ENCODE data around the gene HSPBP1.
"Not testable (repeated sequence)": the region's sequence is repeated elsewhere in the genome, so short reads cannot be mapped to it uniquely, and the experiment has no call there.

The HSPBP1 gene

GRCh38 chr19:55228015-55228391, 51.9 kb downstream of the HSPBP1 start:
- H3K36me3 ChIP-seq (ENCODE audit: control insufficient read depth, low read depth, low read length) = peaks cover 9% of the 10 kb centered on the region
- H3K27ac ChIP-seq (ENCODE audit: low read length) = no peak overlapping the region

GRCh38 chr19:55227241-55228014, 52.5 kb downstream of the HSPBP1 start:
- no peak overlapping the region for H3K4me3 ChIP-seq (ENCODE audit: low read length)
- H3K27ac ChIP-seq (ENCODE audit: low read length) = no peak overlapping the region

More at GRCh38 chr19:55228015-55228391, 51.9 kb downstream of the HSPBP1 start:
- Histone ChIP-seq H3K4me3 (ENCODE audit: low read length) (no peak overlapping the region), H3K27me3 (ENCODE audit: control insufficient read depth, insufficient read depth, low read length) (no peaks in the 10 kb centered on the region), H3K9ac (ENCODE audit: low read length) (no peak overlapping the region), H3K4me1 (ENCODE audit: control insufficient read depth, low read depth, low read length) (no peaks in the 10 kb centered on the region), H3K9me3 (ENCODE audit: control insufficient read depth, low read depth, low read length) (no peaks in the 10 kb centered on the region)

GRCh38 chr19:55226788-55227187, 53.1 kb downstream of the HSPBP1 start:
- no peaks in the 10 kb centered on the region for H3K9me3 ChIP-seq (ENCODE audit: control insufficient read depth, low read depth, low read length)
- H3K4me3 ChIP-seq (ENCODE audit: low read length) = no peak overlapping the region
- H3K4me1 ChIP-seq (ENCODE audit: control insufficient read depth, low read depth, low read length) = no peaks in the 10 kb centered on the region
- no peak overlapping the region for H3K9ac ChIP-seq (ENCODE audit: low read length)
- no peak overlapping the region for H3K27ac ChIP-seq (ENCODE audit: low read length)
- no peaks in the 10 kb centered on the region for H3K27me3 ChIP-seq (ENCODE audit: control insufficient read depth, insufficient read depth, low read length)
- peaks cover 5% of the 10 kb centered on the region for H3K36me3 ChIP-seq (ENCODE audit: control insufficient read depth, low read depth, low read length)

More at GRCh38 chr19:55227241-55228014, 52.5 kb downstream of the HSPBP1 start:
- Histone ChIP-seq H3K9ac (ENCODE audit: low read length) (no peak overlapping the region), H3K27me3 (ENCODE audit: control insufficient read depth, insufficient read depth, low read length) (no peaks in the 10 kb centered on the region), H3K36me3 (ENCODE audit: control insufficient read depth, low read depth, low read length) (peaks cover 5% of the 10 kb centered on the region), H3K9me3 (ENCODE audit: control insufficient read depth, low read depth, low read length) (no peaks in the 10 kb centered on the region), H3K4me1 (ENCODE audit: control insufficient read depth, low read depth, low read length) (no peaks in the 10 kb centered on the region)

- Histone ChIP-seq H3K27me3 (ENCODE audit: control insufficient read depth, insufficient read depth, low read length) (no peaks in the 10 kb centered on the region), H3K9ac (ENCODE audit: low read length) (no peak overlapping the region), H3K27ac (ENCODE audit: low read length) (no peak overlapping the region), H3K9me3 (ENCODE audit: control insufficient read depth, low read depth, low read length) (no peaks in the 10 kb centered on the region), H3K4me3 (ENCODE audit: low read length) (no peak overlapping the region), H3K36me3 (ENCODE audit: control insufficient read depth, low read depth, low read length) (peaks cover 5% of the 10 kb centered on the region), H3K4me1 (ENCODE audit: control insufficient read depth, low read depth, low read length) (no peaks in the 10 kb centered on the region)
Observed at GRCh38 chr19:55226273-55226672, 53.6 kb downstream of the HSPBP1 start.

GRCh38 chr19:55225415-55225958, 54.4 kb downstream of the HSPBP1 start:
- Histone ChIP-seq H3K9ac (ENCODE audit: low read length) (no peak overlapping the region), H3K4me3 (ENCODE audit: low read length) (no peak overlapping the region), H3K36me3 (ENCODE audit: control insufficient read depth, low read depth, low read length) (no peaks in the 10 kb centered on the region), H3K9me3 (ENCODE audit: control insufficient read depth, low read depth, low read length) (no peaks in the 10 kb centered on the region), H3K27me3 (ENCODE audit: control insufficient read depth, insufficient read depth, low read length) (no peaks in the 10 kb centered on the region), H3K27ac (ENCODE audit: low read length) (no peak overlapping the region), H3K4me1 (ENCODE audit: control insufficient read depth, low read depth, low read length) (no peaks in the 10 kb centered on the region)

- not testable (repeated sequence) for H3K4me3 ChIP-seq (ENCODE audit: low read length); H3K9me3 ChIP-seq (ENCODE audit: control insufficient read depth, low read depth, low read length); H3K27me3 ChIP-seq (ENCODE audit: control insufficient read depth, insufficient read depth, low read length); H3K36me3 ChIP-seq (ENCODE audit: control insufficient read depth, low read depth, low read length); H3K27ac ChIP-seq (ENCODE audit: low read length); H3K9ac ChIP-seq (ENCODE audit: low read length); H3K4me1 ChIP-seq (ENCODE audit: control insufficient read depth, low read depth, low read length)
Observed at GRCh38 chr19:55224679-55225414, 55.1 kb downstream of the HSPBP1 start.

- H3K4me1 ChIP-seq (ENCODE audit: control insufficient read depth, low read depth, low read length) = no peaks in the 10 kb centered on the region
- H3K9me3 ChIP-seq (ENCODE audit: control insufficient read depth, low read depth, low read length) = no peaks in the 10 kb centered on the region
- no peak overlapping the region for H3K4me3 ChIP-seq (ENCODE audit: low read length)
- no peak overlapping the region for H3K27ac ChIP-seq (ENCODE audit: low read length)
- no peak overlapping the region for H3K9ac ChIP-seq (ENCODE audit: low read length)
- no peaks in the 10 kb centered on the region for H3K27me3 ChIP-seq (ENCODE audit: control insufficient read depth, insufficient read depth, low read length)
- no peaks in the 10 kb centered on the region for H3K36me3 ChIP-seq (ENCODE audit: control insufficient read depth, low read depth, low read length)
Observed at GRCh38 chr19:55224038-55224665, 55.8 kb downstream of the HSPBP1 start.

- H3K9me3 ChIP-seq (ENCODE audit: control insufficient read depth, low read depth, low read length) = no peaks in the 10 kb centered on the region
- H3K36me3 ChIP-seq (ENCODE audit: control insufficient read depth, low read depth, low read length) = no peaks in the 10 kb centered on the region
- no peaks in the 10 kb centered on the region for H3K4me1 ChIP-seq (ENCODE audit: control insufficient read depth, low read depth, low read length)
- no peak overlapping the region for H3K27ac ChIP-seq (ENCODE audit: low read length)
- no peaks in the 10 kb centered on the region for H3K27me3 ChIP-seq (ENCODE audit: control insufficient read depth, insufficient read depth, low read length)
- H3K9ac ChIP-seq (ENCODE audit: low read length) = no peak overlapping the region
- H3K4me3 ChIP-seq (ENCODE audit: low read length) = no peak overlapping the region
Observed at GRCh38 chr19:55223291-55224037, 56.4 kb downstream of the HSPBP1 start.

- Histone ChIP-seq H3K4me3 (ENCODE audit: low read length) (no peak overlapping the region), H3K36me3 (ENCODE audit: control insufficient read depth, low read depth, low read length) (no peaks in the 10 kb centered on the region), H3K27ac (ENCODE audit: low read length) (no peak overlapping the region), H3K27me3 (ENCODE audit: control insufficient read depth, insufficient read depth, low read length) (no peaks in the 10 kb centered on the region), H3K9ac (ENCODE audit: low read length) (no peak overlapping the region), H3K9me3 (ENCODE audit: control insufficient read depth, low read depth, low read length) (no peaks in the 10 kb centered on the region), H3K4me1 (ENCODE audit: control insufficient read depth, low read depth, low read length) (peaks cover 3% of the 10 kb centered on the region)
Observed at GRCh38 chr19:55220525-55220924, 59.4 kb downstream of the HSPBP1 start.

GRCh38 chr19:55216461-55217198, 63.3 kb downstream of the HSPBP1 start:
- Histone ChIP-seq H3K4me3 (ENCODE audit: low read length) (peak overlapping the region; percentile 56), H3K27ac (ENCODE audit: low read length) (no peak overlapping the region), H3K27me3 (ENCODE audit: control insufficient read depth, insufficient read depth, low read length) (no peaks in the 10 kb centered on the region), H3K36me3 (ENCODE audit: control insufficient read depth, low read depth, low read length) (no peaks in the 10 kb centered on the region), H3K9me3 (ENCODE audit: control insufficient read depth, low read depth, low read length) (no peaks in the 10 kb centered on the region), H3K4me1 (ENCODE audit: control insufficient read depth, low read depth, low read length) (peaks cover 3% of the 10 kb centered on the region), H3K9ac (ENCODE audit: low read length) (peak overlapping the region; percentile 24)
